B cell (primary cell): Measurements from ENCODE around the gene ZNF280A. TPM values are rescaled to one million over a fixed set of nuclear protein-coding genes. Genes with fewer than 3 reads are reported as not detected.

Experiments
- ATAC-seq: fragments of 200-7000 bp; cut with Tn5 transposase; one replicate; pipeline ENCODE4 v1.10.0; 2021; ENCODE audit warnings: low read depth, mild to moderate bottlenecking, moderate number of reproducible peaks, moderate library complexity
- CTCF ChIA-PET: fragments of 350-600 bp; sonication (Branson Sonifier 250); formaldehyde crosslinking; loops from one replicate; lab custom pipeline; 2021; ENCODE audit warnings: antibody characterized with exemption, inconsistent platforms; lab: Charles Lee
- POLR2A ChIA-PET: fragments of 350-600 bp; sonication (Branson Sonifier 250); formaldehyde crosslinking; loops from one replicate; lab custom pipeline; 2021; ENCODE audit warnings: antibody characterized with exemption; lab: Charles Lee
- DNase-seq: peaks from one replicate; pipeline ENCODE4 v3.0.0; 2013
- H2AFZ ChIP-seq: 2 replicates; pipeline ENCODE4 v1.6.1; 2012; ENCODE audit warnings: mild to moderate bottlenecking, low read depth, low read length; ENCODE audit not compliant: insufficient read depth, poor library complexity, severe bottlenecking
- H3K27ac ChIP-seq, 2 donors: 1 replicate in 1 of 2; 2 replicates in 1 of 2; pipeline ENCODE4 v1.5.1; 2012 to 2013; ENCODE audit warnings: low read length in 2 of 2, mild to moderate bottlenecking in 2 of 2, moderate library complexity in 1 of 2
- H3K27me3 ChIP-seq, 4 experiments: fragments of 200-600 bp in 1 of 4; sonication (generic) in 1 of 4; replicated peaks in 1 of 4; 1 replicate in 2 of 4; 2 replicates in 2 of 4; pipeline versions ENCODE4 v1.6.1 to v1.7.0; 2013 to 2016; ENCODE audit warnings: low read length in 3 of 4, mild to moderate bottlenecking in 2 of 4, mixed read lengths in 1 of 4, moderate library complexity in 1 of 4; ENCODE audit not compliant: insufficient read depth in 4 of 4, control insufficient read depth in 3 of 4; ENCODE audit errors: control extremely low read depth in 1 of 4
- H3K36me3 ChIP-seq, 2 experiments: replicated peaks in 1 of 2; 1 replicate in 1 of 2; 2 replicates in 1 of 2; pipeline versions ENCODE4 v1.6.1 to v1.7.1; 2013; ENCODE audit warnings: low read length in 1 of 2; ENCODE audit not compliant: insufficient read depth in 2 of 2, control insufficient read depth in 1 of 2; ENCODE audit errors: control extremely low read depth in 1 of 2, extremely low read depth in 1 of 2
- H3K4me1 ChIP-seq, 2 donors: fragments of 200-600 bp in 1 of 2; sonication (generic) in 1 of 2; 1 replicate in 1 of 2; 2 replicates in 1 of 2; pipeline versions ENCODE4 v1.5.1 to v1.6.1; 2013 to 2017; ENCODE audit warnings: low read length in 2 of 2; ENCODE audit not compliant: control insufficient read depth in 2 of 2, insufficient read depth in 2 of 2
- H3K4me2 ChIP-seq: replicated peaks from 2 replicates; pipeline ENCODE3; 2012; ENCODE audit warnings: mild to moderate bottlenecking, low read depth, low read length; ENCODE audit not compliant: poor library complexity, severe bottlenecking
- H3K4me3 ChIP-seq, 5 experiments: fragments of 200-600 bp in 1 of 5; sonication (generic) in 1 of 5; 1 replicate in 3 of 5; 2 replicates in 2 of 5; pipeline versions ENCODE4 v1.5.1 to v1.7.0; 2011 to 2016; ENCODE audit warnings: low read length in 4 of 5, mild to moderate bottlenecking in 4 of 5, low read depth in 2 of 5, control low read depth in 1 of 5, moderate library complexity in 1 of 5; ENCODE audit not compliant: insufficient read depth in 1 of 5; ENCODE audit errors: control extremely low read depth in 1 of 5, extremely low read depth in 1 of 5
- H3K79me2 ChIP-seq: fragments of 200-600 bp; sonication (generic); one replicate; pipeline ENCODE4 v1.6.0; 2016; ENCODE audit warnings: low read length; ENCODE audit not compliant: control insufficient read depth, insufficient read depth
- H3K9ac ChIP-seq: fragments of 200-600 bp; sonication (generic); 2 replicates; pipeline ENCODE4 v1.6.1; 2017; ENCODE audit warnings: mild to moderate bottlenecking, low read length, moderate library complexity
- H3K9me3 ChIP-seq, 3 donors: one replicate each; pipeline versions ENCODE4 v1.6.1 to v1.7.1; 2013; ENCODE audit warnings: low read length in 2 of 3; ENCODE audit not compliant: control insufficient read depth in 2 of 3, insufficient read depth in 1 of 3; ENCODE audit errors: control extremely low read depth in 1 of 3
- H4K20me1 ChIP-seq: 2 replicates; pipeline ENCODE4 v1.6.0; 2012; ENCODE audit warnings: mild to moderate bottlenecking, low read length; ENCODE audit not compliant: insufficient read depth, control insufficient read depth, poor library complexity, severe bottlenecking
- H3K27ac Mint-ChIP-seq: one replicate; pipeline ENCODE4 v1.8.0; 2021; ENCODE audit warnings: mixed read lengths
- H3K27me3 Mint-ChIP-seq: one replicate; pipeline ENCODE4 v1.8.0; 2021; ENCODE audit warnings: mixed read lengths
- H3K4me1 Mint-ChIP-seq: one replicate; pipeline ENCODE4 v1.8.0; 2021; ENCODE audit warnings: mixed read lengths
- H3K4me3 Mint-ChIP-seq: one replicate; pipeline ENCODE4 v1.8.0; 2021; ENCODE audit warnings: mixed read lengths
- H3K9me3 Mint-ChIP-seq: one replicate; pipeline ENCODE4 v1.8.0; 2022; ENCODE audit warnings: mixed read lengths; ENCODE audit not compliant: insufficient read depth
- CTCF ChIP-seq: fragments of 200-600 bp; IDR thresholded peaks from one replicate; pipeline ENCODE4 v1.8.0; 2022; ENCODE audit warnings: antibody characterized with exemption, mild to moderate bottlenecking
- EZH2 ChIP-seq: IDR thresholded peaks from 2 replicates; pipeline ENCODE4 v1.6.1; 2012; ENCODE audit warnings: borderline replicate concordance, low read depth, mild to moderate bottlenecking, moderate library complexity, low read length; ENCODE audit not compliant: insufficient read depth, poor library complexity, severe bottlenecking
- WGBS: methylation state at CpG from one replicate; pipeline ENCODE4 v1.1.5; 2013; ENCODE audit warnings: missing lambda C conversion rate; ENCODE audit not compliant: insufficient coverage; 5-methylcytosine and 5-hydroxymethylcytosine counted together
- intact Hi-C: fragments of 100-400 bp; cut with micrococcal nuclease; formaldehyde crosslinking; loops from one replicate; pipeline ENCODE4 v1.10.0; 2022
- polyA plus RNA-seq: library from polyadenylated mRNA; depleted of rRNA; stranded (reverse); fragments of >200 nt; gene quantifications from 2 replicates; pipeline ENCODE4 v1.2.3, GENCODE V29; 2012
- total RNA-seq, 2 donors: library from RNA; stranded (reverse); fragments of 120-200 nt in 1 of 2; gene quantifications; 1 replicate in 1 of 2; 2 replicates in 1 of 2; pipeline versions ENCODE4 v1.2.3 to v1.2.4, GENCODE V29; 2013 to 2022

Gene ZNF280A
- total and polyA plus RNA-seq, 2 donors (not counting 1 experiment from before 2014, with no cell fraction given): not detected

DNA sequence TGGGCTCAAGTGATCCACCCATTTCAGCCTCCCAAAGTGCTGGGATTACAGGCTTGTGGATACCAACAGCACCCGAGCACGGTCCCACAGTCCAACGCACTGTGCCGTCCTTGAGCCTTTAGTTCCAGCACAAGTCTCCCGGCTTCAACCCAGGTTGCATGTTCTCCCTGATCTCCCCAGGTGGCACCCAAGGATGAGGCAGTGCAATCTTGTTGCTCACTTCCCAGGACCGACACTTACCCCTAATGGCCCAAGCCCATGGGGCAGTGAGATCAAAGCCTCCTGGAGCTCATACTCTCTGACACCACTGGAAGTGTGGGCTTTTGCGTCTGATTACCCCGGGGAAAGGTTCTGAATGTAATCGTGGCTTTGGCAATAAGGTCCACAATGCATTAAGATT, 35.5 kb upstream of the ZNF280A start:
- ChIA-PET CTCF (interaction anchor here (0.7 to 2.1 kb wide), 3 partner anchors 92 to 203 kb away, joined by 3 to 9 read pairs (median 3); no protein-coding TSS in a partner anchor), POLR2A (no interaction called here)
- Histone ChIP-seq H3K4me2 (no peak overlapping the region), H3K4me1 (peaks cover 8 to 10% of the 10 kb centered on the region in 2 donors), H4K20me1 (no peaks in the 10 kb centered on the region), H3K27me3 (no peaks in the 10 kb centered on the region), H3K9me3 (peaks cover 0 to 17% (median 0%) of the 10 kb centered on the region in 3 donors), H3K36me3 (no peaks in the 10 kb centered on the region), H3K4me3 (no peak overlapping the region), H3K9ac (no peak overlapping the region), H3K79me2 (no peaks in the 10 kb centered on the region), H3K27ac (no peak overlapping the region), H2AFZ (no peak overlapping the region)
- no peak overlapping the region for H3K4me3 Mint-ChIP-seq
- peaks cover 13% of the 10 kb centered on the region for H3K4me1 Mint-ChIP-seq
- no peak for ATAC-seq
- intact Hi-C loops: no loop called here
- no peak overlapping the region for H3K27ac Mint-ChIP-seq
- TF ChIP-seq EZH2 (no peak), CTCF (no peak)
- no peaks in the 10 kb centered on the region for H3K27me3 Mint-ChIP-seq
- H3K9me3 Mint-ChIP-seq: no peaks in the 10 kb centered on the region
- DNase-seq: no peak
- WGBS: 94% methylated on average over 6 of the region's 9 CpGs

GRCh38 chr22:22554587-22555284, 34.7 kb upstream of the ZNF280A start:
- no peak overlapping the region for H3K4me3 Mint-ChIP-seq
- peaks cover 8 to 10% of the 10 kb centered on the region in 2 donors for H3K4me1 ChIP-seq
- ATAC-seq (no peak), DNase-seq (no peak)
- peaks cover 0 to 17% (median 0%) of the 10 kb centered on the region in 3 donors for H3K9me3 ChIP-seq
- ChIA-PET CTCF (interaction anchor here (0.9 to 2.1 kb wide), 7 partner anchors 10 to 202 kb away, joined by 3 to 9 read pairs (median 3); no protein-coding TSS in a partner anchor), POLR2A (no interaction called here)
- H3K27me3 Mint-ChIP-seq: no peaks in the 10 kb centered on the region
- no peak overlapping the region for H3K4me3 ChIP-seq
- no peak overlapping the region for H2AFZ ChIP-seq
- no peak overlapping the region for H3K27ac Mint-ChIP-seq
- H3K9me3 Mint-ChIP-seq: no peaks in the 10 kb centered on the region
- H4K20me1 ChIP-seq: no peaks in the 10 kb centered on the region
- no peak overlapping the region for H3K4me2 ChIP-seq
- H3K4me1 Mint-ChIP-seq: peaks cover 9% of the 10 kb centered on the region
- H3K27me3 ChIP-seq: no peaks in the 10 kb centered on the region
- no peak overlapping the region for H3K9ac ChIP-seq
- no peaks in the 10 kb centered on the region for H3K79me2 ChIP-seq
- intact Hi-C loops: no loop called here
- no peak overlapping the region for H3K27ac ChIP-seq
- H3K36me3 ChIP-seq: no peaks in the 10 kb centered on the region
- 93% methylated on average over 3 of the region's 4 CpGs for WGBS
- TF ChIP-seq EZH2 (no peak), CTCF (no peak)
